Activated CD4-positive, alpha-beta T cell treated with anti-CD3 and anti-CD28 coated beads for 24 hours (primary cell): Measurements from ENCODE around the gene FAM168A.

Experiments
- DNase-seq, 2 donors: peaks; one replicate each; pipeline ENCODE4 v3.0.0-alpha.2; 2020; ENCODE audit warnings: low read depth in 2 of 2

FAM168A gene

DNA sequence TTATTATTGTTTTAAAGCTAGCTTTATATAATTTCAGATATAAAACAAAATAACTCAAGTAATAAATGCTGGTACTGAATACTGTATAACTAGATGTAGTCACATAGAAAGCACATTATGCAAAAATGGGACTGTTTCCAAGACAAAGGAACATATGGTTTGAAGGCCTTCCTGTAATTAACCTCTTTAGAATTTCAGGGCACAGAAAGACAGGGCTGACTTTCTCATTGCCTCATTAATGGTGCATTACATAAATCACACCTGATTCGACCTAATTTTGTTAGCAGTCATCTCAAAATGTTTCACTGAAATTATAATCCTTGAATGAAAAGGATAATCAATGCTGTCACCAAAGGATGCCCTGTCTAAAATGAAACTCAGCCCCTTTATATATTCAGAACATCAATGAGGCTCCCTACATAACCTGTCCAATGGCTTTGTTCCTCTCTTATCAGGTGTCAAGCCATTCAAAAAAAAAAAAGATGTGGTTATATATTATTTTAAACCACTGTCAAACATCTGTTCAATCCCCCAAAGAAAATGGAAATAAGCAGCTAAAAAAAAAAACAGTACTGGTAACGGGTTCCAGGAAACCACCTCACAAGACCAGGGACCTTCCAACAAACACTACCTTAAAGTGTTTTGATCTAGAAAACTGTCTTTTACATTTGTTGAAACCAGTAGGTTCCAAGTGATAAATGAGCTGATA, 77.4 kb downstream of the FAM168A start:
- DNase-seq = no peak

DNA sequence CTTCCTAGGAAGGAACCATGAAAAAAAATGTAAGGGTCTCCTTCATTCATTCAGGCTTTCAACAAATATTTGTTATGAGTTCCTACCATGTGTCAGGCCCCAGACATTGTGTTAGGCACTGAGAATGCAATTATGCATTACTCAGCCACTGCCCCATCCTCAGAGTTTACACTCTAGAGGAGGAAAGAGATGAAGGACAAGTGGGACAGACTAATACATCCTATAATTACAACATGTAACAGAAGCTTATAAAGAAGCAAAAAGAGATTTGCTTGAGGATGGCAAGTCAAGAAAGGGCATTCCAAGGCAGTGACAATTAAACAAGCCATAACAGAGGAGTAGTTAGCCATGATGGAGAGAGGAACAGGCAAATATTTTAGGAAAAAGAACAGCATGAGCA, 78.6 kb downstream of the FAM168A start:
- no peak for DNase-seq

DNA sequence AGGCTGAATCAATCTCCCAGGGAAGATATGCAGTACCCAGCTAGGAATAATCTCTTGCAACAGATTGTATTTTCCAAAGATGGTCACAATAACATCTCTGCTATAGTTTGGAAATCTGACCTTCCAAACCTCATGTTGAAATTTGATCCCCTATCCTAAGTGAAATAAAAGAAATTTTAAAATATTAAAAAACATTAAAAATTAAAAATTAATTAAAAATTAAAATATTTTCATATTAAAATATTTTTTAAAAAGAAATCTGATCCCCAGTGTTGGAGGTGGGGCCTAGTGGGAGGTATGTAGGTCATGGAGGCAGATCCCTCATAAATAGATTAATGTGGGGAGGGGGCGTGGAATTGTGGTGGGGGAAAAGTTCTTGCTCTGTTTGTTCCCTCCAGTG, 79.7 kb downstream of the FAM168A start:
- DNase-seq = no peak

- no peak for DNase-seq
Observed at GRCh38 chr11:73516080-73516479, 81.8 kb downstream of the FAM168A start.

GRCh38 chr11:73513707-73514106, 84.2 kb downstream of the FAM168A start:
- no peak for DNase-seq

- DNase-seq = no peak
Observed at GRCh38 chr11:73510877-73511276, 87.0 kb downstream of the FAM168A start.

DNA sequence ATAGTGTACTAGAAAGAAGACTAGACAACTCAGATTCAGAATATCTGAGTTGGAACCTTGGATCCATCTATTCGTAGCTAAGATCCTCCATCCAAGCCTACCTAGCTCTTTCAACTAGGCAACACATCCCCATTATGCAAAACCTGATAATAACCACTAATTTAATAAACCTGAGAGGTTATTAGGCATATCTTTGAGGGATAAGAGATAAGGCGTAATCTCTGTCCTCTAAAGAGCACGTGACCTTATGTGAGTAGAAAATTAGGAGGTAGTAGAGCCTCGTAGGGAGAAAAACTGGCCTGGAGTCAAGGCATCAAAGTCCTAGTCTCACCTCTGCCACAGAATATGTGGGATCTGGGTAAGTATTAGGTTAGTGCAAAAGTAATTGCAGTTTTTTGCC, 87.8 kb downstream of the FAM168A start:
- no peak for DNase-seq

GRCh38 chr11:73509188-73509587, 88.7 kb downstream of the FAM168A start:
- no peak for DNase-seq

DNA sequence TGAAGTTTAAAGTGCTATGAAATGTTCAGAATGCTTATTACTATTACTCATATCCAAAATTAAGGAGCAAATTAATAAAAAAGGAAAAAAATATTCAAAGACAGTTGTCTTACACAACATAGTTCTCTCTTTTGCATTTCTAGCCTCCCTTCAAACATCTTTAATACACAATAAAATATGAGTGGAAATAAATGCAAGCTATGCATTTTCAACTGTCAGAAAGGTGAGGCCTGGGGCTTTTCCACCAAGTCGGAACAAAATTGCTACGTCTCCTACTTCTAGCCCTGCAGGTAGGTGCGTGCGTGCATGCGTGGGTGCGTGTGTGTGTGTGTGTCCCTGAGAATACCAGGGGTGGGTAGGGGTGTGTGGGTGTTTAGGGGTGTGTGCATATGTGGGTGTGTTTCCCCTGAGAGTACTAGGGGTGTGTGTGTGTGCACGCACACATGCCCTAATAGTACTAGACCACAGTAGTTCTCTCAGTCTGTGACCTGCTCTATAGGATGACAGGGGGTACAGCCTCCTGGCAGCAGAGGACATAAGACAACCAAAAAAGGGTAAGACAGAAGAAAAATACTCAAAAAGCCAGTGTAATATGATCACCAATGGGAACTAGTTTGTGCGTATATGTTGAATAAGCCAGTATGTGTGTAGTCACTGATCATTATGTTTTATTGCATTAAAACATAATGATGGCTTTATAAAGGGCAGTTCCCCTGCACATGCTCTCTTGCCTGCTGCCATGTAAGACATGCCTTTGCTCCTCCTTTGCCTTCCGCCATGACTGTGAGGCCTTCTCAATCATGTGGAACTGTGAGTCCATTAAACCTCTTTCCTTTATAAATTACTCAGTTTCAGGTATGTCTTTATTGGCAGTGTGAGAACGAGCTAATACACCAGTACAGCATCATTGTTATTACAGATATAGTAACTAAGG, 89.4 kb downstream of the FAM168A start:
- DNase-seq = no peak

DNA sequence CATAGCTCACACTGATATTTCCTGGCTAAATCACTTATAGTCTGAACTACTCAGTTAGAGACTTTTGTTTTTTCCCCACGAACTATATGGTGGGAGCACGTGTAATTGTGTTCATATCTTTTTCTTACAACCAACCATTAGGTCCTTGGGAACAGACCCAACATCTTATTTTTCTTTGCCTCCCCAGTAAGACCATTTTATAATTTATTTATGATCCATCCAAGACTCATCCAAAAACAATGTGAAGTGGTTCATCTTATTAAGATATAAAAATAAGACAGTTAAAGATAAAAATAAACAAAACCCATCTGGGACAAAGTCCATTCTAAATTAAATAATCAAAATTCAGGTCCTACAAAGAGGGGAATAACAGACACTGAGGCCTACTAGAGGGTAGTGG, 90.8 kb downstream of the FAM168A start:
- no peak for DNase-seq

GRCh38 chr11:73506038-73506437, 91.9 kb downstream of the FAM168A start:
- no peak for DNase-seq

GRCh38 chr11:73498343-73498742, 99.6 kb downstream of the FAM168A start:
- no peak for DNase-seq

DNA sequence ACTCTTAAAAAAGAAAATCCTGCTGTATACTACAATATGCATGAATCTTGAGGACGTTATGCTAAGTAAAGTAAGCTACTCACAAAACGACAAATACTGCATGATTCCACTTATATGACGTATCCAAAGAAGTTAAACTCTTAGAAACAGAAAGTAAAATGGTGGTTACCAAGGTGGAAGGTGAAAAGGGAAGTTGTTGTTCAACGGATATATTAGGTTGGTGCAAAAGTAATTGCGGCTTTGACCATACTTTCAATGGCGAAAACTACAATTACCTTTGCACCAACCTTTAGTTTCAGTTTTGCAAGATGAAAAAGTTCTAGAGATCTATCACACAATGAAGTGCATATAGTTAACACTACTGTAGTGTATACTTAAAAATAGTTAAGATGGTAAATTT, 101.8 kb downstream of the FAM168A start:
- DNase-seq = no peak

- no peak for DNase-seq
Observed at GRCh38 chr11:73495731-73496130, 102.2 kb downstream of the FAM168A start.

GRCh38 chr11:73493956-73494598, 103.8 kb downstream of the FAM168A start:
- DNase-seq = no peak

- no peak for DNase-seq
Observed at GRCh38 chr11:73481626-73482025, 116.3 kb downstream of the FAM168A start.

DNA sequence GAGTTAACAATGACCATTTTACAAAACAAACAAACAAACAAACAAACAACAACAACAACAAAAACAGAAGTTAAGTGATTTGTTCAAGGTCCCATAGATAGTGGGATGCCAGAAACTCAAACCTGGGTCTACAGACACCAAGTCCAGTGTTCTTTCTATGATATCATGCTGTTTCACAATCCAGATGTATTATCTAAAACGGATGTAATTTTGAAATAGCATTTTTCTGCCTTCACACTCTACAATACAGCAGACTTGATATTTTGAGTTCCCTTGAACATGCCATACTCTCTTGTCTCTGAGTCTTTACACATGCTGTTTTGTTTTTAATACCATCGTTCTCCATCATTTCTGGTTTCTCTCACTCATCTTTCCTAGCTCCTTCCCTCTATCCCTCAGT, 117.2 kb downstream of the FAM168A start:
- no peak for DNase-seq

GRCh38 chr11:73478737-73479347, 119.1 kb downstream of the FAM168A start:
- no peak for DNase-seq

DNA sequence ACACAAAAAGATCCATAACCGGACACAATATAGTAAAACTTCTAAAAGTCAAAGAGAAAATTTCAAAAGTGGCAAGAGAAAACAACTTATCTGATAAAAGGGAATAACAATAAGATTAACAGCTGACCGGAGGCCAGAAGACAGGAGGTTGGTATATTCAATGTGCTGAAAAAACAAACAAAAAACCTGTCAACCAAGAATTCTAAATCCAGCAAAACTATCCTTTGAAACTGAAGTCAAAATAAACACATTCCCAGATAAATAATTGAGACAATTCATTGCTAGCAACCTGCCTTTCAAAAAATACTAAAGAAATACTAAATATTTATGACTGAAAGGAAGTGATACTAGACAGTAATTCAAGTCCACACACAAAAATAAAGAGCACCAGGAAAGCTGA, 120.4 kb downstream of the FAM168A start:
- DNase-seq = no peak

DNA sequence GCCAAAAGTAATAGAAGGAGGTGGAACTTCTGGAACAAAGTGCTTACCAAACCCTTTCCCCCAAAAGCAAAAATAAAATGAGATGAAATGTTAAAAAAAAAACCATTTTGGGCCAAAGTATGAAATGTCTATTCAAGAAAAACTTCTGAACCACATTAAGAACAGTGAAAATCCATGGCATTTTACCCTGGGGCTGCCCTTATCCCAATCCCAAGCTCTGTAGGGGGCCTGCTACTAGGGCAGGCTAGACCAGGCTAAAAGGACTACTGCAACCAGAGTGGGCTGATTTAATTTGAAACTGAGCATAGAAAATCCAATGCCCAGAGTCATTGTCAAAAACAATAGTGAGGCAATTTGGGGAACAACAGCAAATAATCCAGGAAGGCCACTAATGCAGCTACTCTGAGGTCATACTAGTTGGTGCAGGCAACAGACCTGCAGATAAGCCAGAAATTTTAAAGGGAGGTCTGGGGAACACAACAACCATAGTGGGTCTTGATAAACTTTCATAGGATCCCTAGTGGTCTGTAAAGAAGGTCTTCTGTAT, 122.3 kb downstream of the FAM168A start:
- DNase-seq = no peak

GRCh38 chr11:73473252-73473651, 124.7 kb downstream of the FAM168A start:
- no peak for DNase-seq
